Stomach (tissue), 4 donors: ENCODE results near the gene PREPL.

Experiments
- EP300 ChIP-seq: sonication (generic); formaldehyde crosslinking; IDR thresholded peaks from one replicate; pipeline ENCODE4 v1.6.1; 2017; ENCODE audit warnings: antibody characterized with exemption
- POLR2A ChIP-seq, 4 donors: fragments of 450-650 bp; IDR thresholded peaks; one replicate each; pipeline ENCODE4 v1.6.1; 2016; ENCODE audit warnings: antibody characterized with exemption in 4 of 4, control low read depth in 2 of 4, mild to moderate bottlenecking in 1 of 4, moderate library complexity in 1 of 4

DNA sequence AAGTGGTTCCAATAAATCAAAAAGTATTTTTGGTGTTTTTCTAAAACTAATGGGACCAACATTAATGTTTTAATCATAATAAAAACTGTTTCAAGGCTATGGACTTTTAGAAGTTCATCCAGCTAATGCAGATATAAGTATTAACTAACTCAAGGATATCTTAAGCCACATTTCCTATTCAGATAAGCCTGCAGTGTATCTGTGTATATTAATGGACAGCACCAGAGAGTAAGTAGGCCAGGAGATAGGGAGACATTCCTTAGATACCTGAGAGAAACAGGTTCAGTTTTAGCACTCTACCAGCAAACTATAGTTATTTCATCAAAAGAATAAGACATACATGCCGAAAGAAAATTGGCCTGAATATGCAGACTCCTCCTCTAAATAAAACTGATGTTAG, 27.3 kb downstream of the PREPL start:
- TF ChIP-seq POLR2A (IDR thresholded peaks at IDR 0.05) (no peak), EP300 (no peak)
